IMR-90 (cell line): Measurements from ENCODE around the gene TTC1. TPM values are rescaled to one million over a fixed set of nuclear protein-coding genes. Genes with fewer than 3 reads are reported as not detected.

Experiments used
- ATAC-seq: fragments of 200-7000 bp; cut with Tn5 transposase; 2 replicates; pipeline ENCODE4 v1.9.1; 2020; ENCODE audit warnings: low read depth, mild to moderate bottlenecking, moderate library complexity
- BruUV-seq: library from RNA; stranded (reverse); fragments of 400-500 nt; replicated peaks from 2 replicates; lab custom pipeline; 2021; lab: Mats Ljungman, UMichigan
- CTCF ChIA-PET: fragments of 300-600 bp; formaldehyde crosslinking; extraction: SDS; loops from one replicate; lab custom pipeline; 2021; ENCODE audit warnings: antibody characterized with exemption; lab: Yijun Ruan, JAX
- POLR2A ChIA-PET: fragments of 300-600 bp; sonication (Branson Sonifier 250); formaldehyde crosslinking; loops from one replicate; lab custom pipeline; 2022; ENCODE audit warnings: antibody characterized with exemption; ENCODE audit not compliant: unreplicated experiment; lab: Charles Lee
- DNase-seq: peaks from one replicate; pipeline ENCODE4 v3.0.0; 2013
- H2AFZ ChIP-seq: replicated peaks from 2 replicates; pipeline ENCODE3; 2013; ENCODE audit warnings: low read length, mild to moderate bottlenecking; ENCODE audit not compliant: poor library complexity
- H2AK5ac ChIP-seq: 2 replicates; pipeline ENCODE4 v1.6.1; 2013; ENCODE audit warnings: low read depth, low read length, inconsistent platforms
- H2AK9ac ChIP-seq: replicated peaks from 2 replicates; pipeline ENCODE3; 2013; ENCODE audit warnings: mild to moderate bottlenecking, low read depth, low read length, moderate library complexity; ENCODE audit not compliant: poor library complexity
- H2BK120ac ChIP-seq: 2 replicates; pipeline ENCODE4 v1.6.1; 2013; ENCODE audit warnings: low read depth, low read length, inconsistent platforms
- H2BK15ac ChIP-seq: 3 replicates; pipeline ENCODE4 v1.6.1; 2013; ENCODE audit warnings: low read depth, low read length, inconsistent platforms
- H2BK20ac ChIP-seq: 2 replicates; pipeline ENCODE4 v1.6.1; 2013; ENCODE audit warnings: low read depth, mild to moderate bottlenecking, inconsistent platforms, low read length, moderate library complexity
- H2BK5ac ChIP-seq: 2 replicates; pipeline ENCODE4 v1.6.1; 2013; ENCODE audit warnings: mild to moderate bottlenecking, low read depth, low read length, inconsistent platforms; ENCODE audit not compliant: poor library complexity, severe bottlenecking
- H3K14ac ChIP-seq: replicated peaks from 2 replicates; pipeline ENCODE4 v1.6.1; 2013; ENCODE audit warnings: low read depth, low read length, inconsistent platforms
- H3K18ac ChIP-seq: 2 replicates; pipeline ENCODE4 v1.6.1; 2013; ENCODE audit warnings: low read depth, low read length, control low read depth
- H3K23ac ChIP-seq: 2 replicates; pipeline ENCODE4 v1.6.1; 2013; ENCODE audit warnings: low read depth, low read length, inconsistent platforms
- H3K27ac ChIP-seq: 2 replicates; pipeline ENCODE4 v1.5.1; 2013; ENCODE audit warnings: mild to moderate bottlenecking, control low read depth, low read length; ENCODE audit not compliant: insufficient read depth
- H3K27me3 ChIP-seq: 2 replicates; pipeline ENCODE4 v1.6.1; 2013; ENCODE audit warnings: low read length; ENCODE audit not compliant: control insufficient read depth, insufficient read depth
- H3K36me3 ChIP-seq: 2 replicates; pipeline ENCODE4 v1.6.1; 2013; ENCODE audit warnings: low read length, mixed read lengths; ENCODE audit not compliant: control insufficient read depth, insufficient read depth
- H3K4ac ChIP-seq: 2 replicates; pipeline ENCODE4 v1.6.1; 2013; ENCODE audit warnings: low read depth, low read length, inconsistent platforms
- H3K4me1 ChIP-seq: 2 replicates; pipeline ENCODE4 v1.6.1; 2013; ENCODE audit warnings: low read length, mixed read lengths; ENCODE audit not compliant: control insufficient read depth, insufficient read depth
- H3K4me2 ChIP-seq: 2 replicates; pipeline ENCODE4 v1.6.1; 2013; ENCODE audit warnings: low read depth, mild to moderate bottlenecking, control low read depth, low read length, moderate library complexity
- H3K4me3 ChIP-seq: 2 replicates; pipeline ENCODE4 v1.5.1; 2013; ENCODE audit warnings: low read depth, mild to moderate bottlenecking, control low read depth, low read length, moderate library complexity; ENCODE audit not compliant: insufficient read depth
- H3K56ac ChIP-seq: 2 replicates; pipeline ENCODE4 v1.6.1; 2013; ENCODE audit warnings: low read length, inconsistent platforms; ENCODE audit not compliant: insufficient read depth; ENCODE audit errors: extremely low read depth
- H3K79me1 ChIP-seq, 2 experiments: 2 replicates each; pipeline ENCODE4 v1.6.1; 2013; ENCODE audit warnings: low read length in 2 of 2, inconsistent platforms in 1 of 2, low read depth in 1 of 2
- H3K9ac ChIP-seq: 2 replicates; pipeline ENCODE4 v1.6.1; 2013; ENCODE audit warnings: low read depth, low read length, control low read depth
- H3K9me1 ChIP-seq: 2 replicates; pipeline ENCODE4 v1.6.1; 2013; ENCODE audit warnings: low read length, inconsistent platforms; ENCODE audit not compliant: insufficient read depth
- H3K9me3 ChIP-seq: 2 replicates; pipeline ENCODE4 v1.6.1; 2013; ENCODE audit warnings: low read length; ENCODE audit not compliant: control insufficient read depth, insufficient read depth
- H4K20me1 ChIP-seq: 2 replicates; pipeline ENCODE4 v1.6.1; 2013; ENCODE audit warnings: low read length, inconsistent platforms; ENCODE audit not compliant: insufficient read depth
- H4K5ac ChIP-seq: 2 replicates; pipeline ENCODE4 v1.6.1; 2013; ENCODE audit warnings: mild to moderate bottlenecking, low read depth, low read length, control low read depth
- H4K8ac ChIP-seq, 2 experiments: 2 replicates each; pipeline ENCODE4 v1.6.1; 2013; ENCODE audit warnings: low read depth in 2 of 2, low read length in 2 of 2, control low read depth in 1 of 2, inconsistent platforms in 1 of 2
- H4K91ac ChIP-seq: 2 replicates; pipeline ENCODE4 v1.6.1; 2013; ENCODE audit warnings: low read depth, low read length, inconsistent platforms; ENCODE audit not compliant: insufficient read depth
- BHLHE40 ChIP-seq: fragments of 150-350 bp; IDR thresholded peaks from 2 replicates; pipeline ENCODE4 v1.6.1; 2016; ENCODE audit warnings: mild to moderate bottlenecking, low read depth, low read length
- CEBPB ChIP-seq: IDR thresholded peaks from 2 replicates; pipeline ENCODE4 v1.6.1; 2012; ENCODE audit warnings: low read depth, low read length, improper control_type of control experiment
- CHD1 ChIP-seq: IDR thresholded peaks from 2 replicates; pipeline ENCODE4 v1.6.1; 2012; ENCODE audit warnings: low read depth, low read length, improper control_type of control experiment
- CTCF ChIP-seq: conservative IDR thresholded peaks from 2 replicates; pipeline ENCODE4 v1.5.1; 2012; ENCODE audit warnings: mild to moderate bottlenecking, low read depth, low read length, improper control_type of control experiment
- ELK1 ChIP-seq: fragments of 150-350 bp; IDR thresholded peaks from 2 replicates; pipeline ENCODE4 v1.6.1; 2016; ENCODE audit warnings: low read depth, mild to moderate bottlenecking, low read length, moderate library complexity, borderline replicate concordance
- FOS ChIP-seq: fragments of 150-350 bp; IDR thresholded peaks from 2 replicates; pipeline ENCODE4 v1.6.1; 2016; ENCODE audit warnings: low read depth, low read length
- MAFK ChIP-seq: IDR thresholded peaks from 2 replicates; pipeline ENCODE4 v1.6.1; 2012; ENCODE audit warnings: low read depth, low read length, improper control_type of control experiment
- MAZ ChIP-seq: IDR thresholded peaks from 2 replicates; pipeline ENCODE4 v1.6.1; 2012; ENCODE audit warnings: low read depth, mild to moderate bottlenecking, low read length, improper control_type of control experiment, moderate library complexity, borderline replicate concordance
- MXI1 ChIP-seq: IDR thresholded peaks from 2 replicates; pipeline ENCODE4 v1.6.1; 2012; ENCODE audit warnings: low read depth, mild to moderate bottlenecking, low read length, moderate library complexity, borderline replicate concordance
- NFE2L2 ChIP-seq: fragments of 150-350 bp; IDR thresholded peaks from 2 replicates; pipeline ENCODE4 v1.6.1; 2016; ENCODE audit warnings: low read depth, mild to moderate bottlenecking, low read length
- POLR2A ChIP-seq: IDR thresholded peaks from 2 replicates; pipeline ENCODE4 v1.6.1; 2012; ENCODE audit warnings: mild to moderate bottlenecking, low read depth, low read length
- RAD21 ChIP-seq: IDR thresholded peaks from 2 replicates; pipeline ENCODE4 v1.6.1; 2012; ENCODE audit warnings: low read length, improper control_type of control experiment
- RCOR1 ChIP-seq: IDR thresholded peaks from 2 replicates; pipeline ENCODE4 v1.6.1; 2012; ENCODE audit warnings: mild to moderate bottlenecking, low read length, improper control_type of control experiment; ENCODE audit not compliant: insufficient replicate concordance
- RFX5 ChIP-seq: IDR thresholded peaks from 2 replicates; pipeline ENCODE4 v1.8.0; 2012; ENCODE audit warnings: low read depth, mild to moderate bottlenecking, low read length, moderate library complexity
- SMC3 ChIP-seq: fragments of 150-350 bp; IDR thresholded peaks from 2 replicates; pipeline ENCODE4 v1.6.1; 2016; ENCODE audit warnings: low read depth, mild to moderate bottlenecking, antibody characterized with exemption, low read length, moderate library complexity
- USF2 ChIP-seq: fragments of 150-350 bp; IDR thresholded peaks from 2 replicates; pipeline ENCODE4 v1.6.1; 2017; ENCODE audit warnings: mild to moderate bottlenecking, antibody characterized with exemption, low read length, low read depth
- WGBS, 2 experiments: methylation state at CpG; one replicate each; pipeline versions ENCODE4 v1.1.5 to v1.1.7; 2013; ENCODE audit warnings: missing lambda C conversion rate in 2 of 2; ENCODE audit not compliant: insufficient read length in 1 of 2; ENCODE audit errors: extremely low coverage in 2 of 2; 5-methylcytosine and 5-hydroxymethylcytosine counted together
- dilution Hi-C: fragments of 300-500 bp; cut with HindIII; formaldehyde crosslinking; loops from one replicate; pipeline ENCODE4 v1.14.3; 2018; ENCODE audit warnings: low sequenced_read_pairs; ENCODE audit not compliant: unreplicated experiment
- in situ Hi-C: fragments of 300-500 bp; cut with MboI; formaldehyde crosslinking; loops from 3 replicates; pipeline ENCODE4 v1.14.3; 2019; ENCODE audit warnings: low sequenced_read_pairs, inconsistent platforms, mixed read lengths
- intact Hi-C: fragments of 100-400 bp; cut with micrococcal nuclease; formaldehyde crosslinking; loops from 2 replicates; pipeline ENCODE4 v1.10.0; 2022
- polyA plus RNA-seq, 3 experiments: library from polyadenylated mRNA; depleted of rRNA; stranded (reverse); fragments of >200 nt; gene quantifications; 2 replicates each; pipeline ENCODE4 v1.2.3, GENCODE V29; 2012; ENCODE audit warnings: low replicate concordance in 1 of 3
- total RNA-seq: library from RNA; depleted of rRNA; stranded (reverse); fragments of >200 nt; gene quantifications from 2 replicates; pipeline ENCODE4 v1.2.3, GENCODE V29; 2012

The TTC1 gene
- total and polyA plus RNA-seq, 2 of the 4 experiments (the other 2 are of a cell fraction) = 23.1 to 41.1 TPM

DNA sequence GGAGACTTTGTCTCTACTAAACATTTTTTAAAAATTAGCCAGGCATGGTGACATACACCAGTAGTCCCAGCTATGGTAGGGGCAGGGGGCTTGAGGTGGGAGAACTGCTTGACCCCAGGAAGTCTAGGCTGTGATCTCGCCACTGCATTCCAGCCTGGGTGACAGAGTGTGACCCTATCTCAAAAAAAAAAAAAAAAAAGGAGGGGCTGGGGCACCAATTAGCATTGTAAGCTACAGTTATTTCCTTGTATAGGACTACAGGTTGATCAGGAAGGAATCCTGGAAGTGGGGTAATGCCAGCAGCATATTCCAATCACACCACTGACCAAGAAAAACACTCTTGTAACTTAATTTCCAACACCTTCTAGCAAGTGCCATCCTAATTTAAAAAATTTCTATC, 78.3 kb downstream of the TTC1 start:
- H4K20me1 ChIP-seq = no peaks in the 10 kb centered on the region
- no peak overlapping the region for H2AFZ ChIP-seq
- TF ChIP-seq CEBPB = no peak
- no peak for TF ChIP-seq SMC3
- no peak for TF ChIP-seq MAZ
- no peak for TF ChIP-seq RAD21
- TF ChIP-seq NFE2L2 = no peak
- TF ChIP-seq CHD1 = no peak
- TF ChIP-seq BHLHE40 = no peak
- no peak for TF ChIP-seq RCOR1
- no peak for TF ChIP-seq RFX5
- no peak for TF ChIP-seq MAFK
- TF ChIP-seq USF2 = no peak
- TF ChIP-seq CTCF = no peak
- no peak for TF ChIP-seq MXI1
- TF ChIP-seq FOS = no peak
- no peak for TF ChIP-seq POLR2A
- no peak for TF ChIP-seq ELK1
- H4K91ac ChIP-seq = no peak overlapping the region
- no peak overlapping the region for H2BK5ac ChIP-seq
- no peak overlapping the region for H3K4me2 ChIP-seq
- ATAC-seq = no peak
- ChIA-PET POLR2A (interaction anchor here (0.6 kb wide), 1 partner anchor 183 kb away, joined by 5 read pairs; no protein-coding TSS in a partner anchor), CTCF (no interaction called here)
- no peak overlapping the region for H3K4ac ChIP-seq
- H3K4me1 ChIP-seq = peaks cover 7% of the 10 kb centered on the region
- 100% methylated on average over 1 of the region's 1 CpG; no CpG with 5 or more reads in 1 of the 2 experiments for WGBS, 2 experiments
- no peak overlapping the region for H4K5ac ChIP-seq
- H3K56ac ChIP-seq = no peak overlapping the region
- H2BK15ac ChIP-seq = no peak overlapping the region
- no TSS peak for BruUV-seq
- in situ Hi-C loops (no loop called here), dilution Hi-C loops (no loop called here), intact Hi-C loops (loop anchor here (10.0 kb wide), 1 partner anchor 308 kb away; no protein-coding TSS in a partner anchor)
- peaks cover 5 to 26% of the 10 kb centered on the region in 2 experiments; a peak in 3 of 4 replicates for H3K79me1 ChIP-seq
- H3K9ac ChIP-seq = no peak overlapping the region
- H3K23ac ChIP-seq = no peak overlapping the region
- H3K9me1 ChIP-seq = peaks cover 9% of the 10 kb centered on the region
- no peak overlapping the region for H2BK20ac ChIP-seq
- H3K18ac ChIP-seq = no peak overlapping the region
- no peak for DNase-seq
- no peak overlapping the region for H2AK5ac ChIP-seq
- H3K4me3 ChIP-seq = no peak overlapping the region
- no peaks in the 10 kb centered on the region for H3K9me3 ChIP-seq
- H3K36me3 ChIP-seq = peaks cover 1% of the 10 kb centered on the region
- H2AK9ac ChIP-seq = no peak overlapping the region
- no peaks in the 10 kb centered on the region for H3K27me3 ChIP-seq
- no peak overlapping the region for H2BK120ac ChIP-seq
- no peak overlapping the region for H4K8ac ChIP-seq
- no peak overlapping the region for H3K27ac ChIP-seq
- no peak overlapping the region for H3K14ac ChIP-seq
